ENCODE results near the gene TTC9C.

DNA sequence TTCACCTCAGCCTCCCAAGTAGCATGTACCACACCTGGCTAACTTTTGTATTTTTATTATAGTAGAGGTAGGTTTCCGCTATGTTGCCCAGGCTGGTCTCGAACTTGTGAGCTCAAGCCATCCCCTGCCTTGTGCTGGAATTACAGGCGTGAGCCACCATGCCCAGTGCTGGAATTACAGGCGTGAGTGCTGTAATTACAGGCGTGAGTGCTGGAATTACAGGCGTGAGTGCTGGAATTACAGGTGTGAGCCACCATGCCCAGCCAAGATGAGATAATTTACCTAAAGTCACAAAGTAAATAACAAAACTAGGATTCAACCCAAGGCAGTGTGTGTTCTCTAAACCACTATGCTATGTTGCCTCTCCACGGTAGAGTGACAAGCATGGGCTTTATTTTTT lies 45.8 kb upstream of the TTC9C start:
- TF ChIP-seq, protein P1, sequence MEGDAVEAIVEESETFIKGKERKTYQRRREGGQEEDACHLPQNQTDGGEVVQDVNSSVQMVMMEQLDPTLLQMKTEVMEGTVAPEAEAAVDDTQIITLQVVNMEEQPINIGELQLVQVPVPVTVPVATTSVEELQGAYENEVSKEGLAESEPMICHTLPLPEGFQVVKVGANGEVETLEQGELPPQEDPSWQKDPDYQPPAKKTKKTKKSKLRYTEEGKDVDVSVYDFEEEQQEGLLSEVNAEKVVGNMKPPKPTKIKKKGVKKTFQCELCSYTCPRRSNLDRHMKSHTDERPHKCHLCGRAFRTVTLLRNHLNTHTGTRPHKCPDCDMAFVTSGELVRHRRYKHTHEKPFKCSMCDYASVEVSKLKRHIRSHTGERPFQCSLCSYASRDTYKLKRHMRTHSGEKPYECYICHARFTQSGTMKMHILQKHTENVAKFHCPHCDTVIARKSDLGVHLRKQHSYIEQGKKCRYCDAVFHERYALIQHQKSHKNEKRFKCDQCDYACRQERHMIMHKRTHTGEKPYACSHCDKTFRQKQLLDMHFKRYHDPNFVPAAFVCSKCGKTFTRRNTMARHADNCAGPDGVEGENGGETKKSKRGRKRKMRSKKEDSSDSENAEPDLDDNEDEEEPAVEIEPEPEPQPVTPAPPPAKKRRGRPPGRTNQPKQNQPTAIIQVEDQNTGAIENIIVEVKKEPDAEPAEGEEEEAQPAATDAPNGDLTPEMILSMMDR (IDR thresholded peaks at IDR 0.05 in 2 of 3, conservative IDR thresholded peaks at IDR 0.05 in 1 of 3; ENCODE audit: borderline replicate concordance in 1 of 3, insufficient read depth in 1 of 3, low read depth in 2 of 3, low read length in 2 of 3), result no peak
- TF ChIP-seq EZH2 (IDR thresholded peaks at IDR 0.05) (no peak), TCF7L2 (IDR thresholded peaks at IDR 0.05; ENCODE audit: borderline replicate concordance, extremely low read depth, insufficient read depth, insufficient read length) (no peak), POLR2A (IDR thresholded peaks at IDR 0.05; ENCODE audit: borderline replicate concordance, extremely low read depth, insufficient read depth, insufficient read length) (no peak), YY1 (IDR thresholded peaks at IDR 0.05; ENCODE audit: extremely low read depth, insufficient replicate concordance, low read depth, low read length) (no peak)
- TF ChIP-seq, protein P2, sequence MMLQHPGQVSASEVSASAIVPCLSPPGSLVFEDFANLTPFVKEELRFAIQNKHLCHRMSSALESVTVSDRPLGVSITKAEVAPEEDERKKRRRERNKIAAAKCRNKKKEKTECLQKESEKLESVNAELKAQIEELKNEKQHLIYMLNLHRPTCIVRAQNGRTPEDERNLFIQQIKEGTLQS (IDR thresholded peaks at IDR 0.05), result no peak

Measured in HCT116 (cell line).